Effector CD8-positive, alpha-beta T cell (primary cell): Measurements from ENCODE around the gene CLPTM1L.
"Not testable (repeated sequence)": the region's sequence is repeated elsewhere in the genome, so short reads cannot be mapped to it uniquely, and the experiment has no call there.

Experiments used
- DNase-seq: peaks from one replicate; lab custom pipeline; 2025; lab: John Stamatoyannopoulos, UW

CLPTM1L gene

GRCh38 chr5:1380910-1381309 lies 36.0 kb upstream of the CLPTM1L start:
- DNase-seq, result no peak

- DNase-seq, result peak; percentile 25
These were observed 35.3 kb upstream of the CLPTM1L start for GRCh38 chr5:1380011-1380817.

- DNase-seq, result no peak
These were observed 34.2 kb upstream of the CLPTM1L start for GRCh38 chr5:1378866-1379659.

- DNase-seq, result no peak
These were observed 33.2 kb upstream of the CLPTM1L start for GRCh38 chr5:1378096-1378495.

- DNase-seq, result no peak
These were observed 32.1 kb upstream of the CLPTM1L start for GRCh38 chr5:1376981-1377380.

DNA sequence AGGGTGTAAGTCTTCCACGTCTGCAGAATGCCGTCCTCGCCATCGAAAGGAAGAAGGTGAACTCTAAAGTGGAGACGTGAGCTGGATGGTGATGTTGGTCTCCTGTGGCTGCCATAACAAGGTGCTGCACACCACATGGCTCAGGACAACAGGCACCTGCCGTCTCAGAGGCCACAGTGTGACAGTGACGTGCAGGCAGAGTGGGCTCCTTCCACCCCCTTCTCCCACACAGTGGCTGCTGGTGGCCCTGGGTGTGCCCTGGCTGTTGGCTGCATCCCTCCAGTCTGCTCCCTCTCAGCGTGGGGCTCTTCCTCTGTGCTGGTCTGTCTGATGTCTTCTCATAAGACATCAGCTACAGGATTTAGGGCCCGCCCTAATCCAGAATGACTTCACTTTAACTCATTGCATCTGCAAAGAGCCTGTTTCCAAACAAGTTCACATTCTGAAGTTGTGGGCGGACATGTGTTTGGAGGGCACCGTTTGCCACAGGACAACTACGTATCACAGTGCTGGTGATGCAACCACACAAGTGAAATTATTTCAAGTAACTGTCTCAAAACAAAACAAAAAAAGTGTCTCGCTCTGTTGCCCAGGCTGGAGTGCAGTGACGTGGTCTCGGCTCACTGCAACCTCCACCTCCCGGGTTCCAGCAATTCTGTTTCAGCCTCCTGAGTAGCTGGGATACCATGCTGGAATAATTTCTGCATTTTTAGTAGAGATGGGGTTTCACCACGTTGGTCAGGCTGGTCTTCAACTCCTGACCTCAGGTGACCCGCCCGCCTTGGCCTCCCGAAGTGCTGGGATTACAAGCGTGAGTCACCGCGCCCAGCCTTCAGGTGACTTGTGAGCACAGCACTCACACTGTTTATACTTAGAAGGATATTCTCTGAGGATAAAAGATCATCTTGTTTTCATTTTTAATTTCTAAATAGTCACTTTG lies 31.2 kb upstream of the CLPTM1L start:
- DNase-seq, result no peak

DNA sequence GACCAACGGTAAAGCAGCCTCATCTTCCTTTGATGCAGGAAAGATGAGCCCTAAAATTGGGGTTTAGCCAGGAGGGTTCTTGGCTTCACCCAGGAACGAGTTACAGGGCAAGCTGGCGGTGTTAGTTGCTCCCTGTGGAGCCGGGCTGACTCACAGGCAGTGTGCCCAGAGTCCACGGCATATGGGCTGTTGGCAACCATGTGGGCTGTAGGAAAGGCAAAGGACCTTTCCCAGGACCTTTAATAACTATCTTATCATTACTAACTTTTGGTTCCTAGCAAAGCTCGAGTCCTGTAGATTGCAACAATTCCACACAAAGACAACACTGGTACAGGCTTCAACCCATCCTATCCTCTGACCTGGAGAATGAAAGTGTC lies 29.8 kb upstream of the CLPTM1L start:
- no peak for DNase-seq

DNA sequence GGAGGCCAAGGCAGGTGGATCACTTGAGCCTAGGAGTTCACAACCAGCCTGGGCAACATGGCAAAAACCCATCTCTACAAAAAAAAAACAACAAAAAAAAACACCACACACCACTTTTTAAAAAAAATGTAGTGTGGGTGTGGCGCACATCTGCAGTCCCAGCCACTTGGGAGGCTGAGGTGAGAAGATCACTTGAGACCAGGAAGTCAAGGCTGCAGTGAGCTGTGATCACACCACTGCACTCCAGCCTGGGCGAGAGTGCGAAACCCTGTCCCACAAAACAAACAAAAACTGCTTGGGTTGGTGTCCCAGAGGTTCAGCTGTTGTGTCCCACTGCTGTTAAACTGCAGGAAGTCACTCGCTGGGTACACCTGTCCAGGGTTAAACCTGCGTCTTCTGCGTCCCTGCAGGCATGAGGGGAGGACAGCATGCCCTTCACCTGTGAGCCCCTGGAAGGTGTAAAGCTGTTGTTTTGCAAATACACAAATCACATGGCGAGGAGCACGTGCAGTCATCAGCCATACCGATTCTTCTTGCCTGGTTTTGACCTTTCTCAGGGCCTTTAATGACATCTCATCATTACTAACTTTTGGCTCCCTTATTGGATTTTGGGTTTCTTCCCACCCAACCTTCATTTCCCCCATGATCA lies 29.3 kb upstream of the CLPTM1L start:
- DNase-seq, result no peak

DNA sequence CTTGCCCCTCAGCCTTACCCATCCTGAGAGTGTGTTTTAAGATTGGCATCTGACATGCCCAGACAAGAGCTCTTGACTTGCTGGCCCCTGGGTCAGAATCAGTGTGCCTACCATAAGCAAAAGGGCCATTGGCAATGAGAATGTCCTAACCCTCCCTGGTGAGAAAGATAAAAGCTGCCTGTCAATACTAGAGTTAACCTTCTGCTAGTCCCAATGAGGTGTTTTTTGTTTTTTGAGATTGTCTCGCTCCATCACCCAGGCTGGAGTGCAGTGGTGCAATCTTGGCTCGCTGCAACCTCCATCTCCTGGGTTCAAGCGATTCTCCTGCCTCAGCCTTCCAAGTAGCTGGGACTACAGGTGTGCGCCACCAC lies 27.1 kb upstream of the CLPTM1L start:
- DNase-seq, result not testable (repeated sequence)

GRCh38 chr5:1371218-1371971 lies 26.5 kb upstream of the CLPTM1L start:
- DNase-seq, result no peak

DNA sequence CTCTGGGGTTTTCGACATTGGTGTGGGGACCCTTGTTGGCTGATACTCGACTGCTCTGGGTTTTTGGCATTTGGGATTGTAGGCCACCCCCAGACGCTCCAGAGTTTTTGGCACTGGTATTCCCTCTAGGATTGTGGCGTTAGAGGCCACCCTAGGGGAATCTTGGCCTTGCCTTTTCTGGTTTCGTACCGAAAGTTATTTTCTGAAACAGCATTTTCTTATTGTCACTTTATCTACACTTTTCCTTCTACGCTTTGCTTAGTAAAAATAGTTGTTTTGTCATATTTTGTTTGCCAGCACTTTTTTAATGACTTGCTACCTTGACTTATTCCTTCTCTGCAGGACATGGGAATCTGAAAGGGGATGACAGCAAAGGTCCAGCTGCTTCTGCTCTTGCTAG lies 25.1 kb upstream of the CLPTM1L start:
- DNase-seq, result no peak

DNA sequence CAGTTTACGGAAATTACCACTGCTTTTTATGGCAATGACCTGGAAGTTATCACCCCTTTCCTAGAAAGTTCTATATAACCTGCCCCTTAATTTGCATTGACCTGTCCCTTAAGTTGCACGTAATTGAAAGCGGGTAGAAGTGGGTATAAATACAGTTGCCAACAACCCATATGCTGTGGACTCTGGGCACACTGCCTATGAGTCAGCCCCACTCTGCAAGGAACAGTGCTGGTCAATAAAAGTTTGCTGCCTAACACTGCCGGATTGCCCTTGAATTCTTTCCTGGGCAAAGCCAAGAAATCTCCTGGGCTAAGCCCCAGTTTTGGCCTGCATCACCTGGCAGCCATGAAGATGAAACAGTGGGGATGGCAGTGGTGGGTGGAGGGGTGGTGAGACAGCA lies 23.9 kb upstream of the CLPTM1L start:
- no peak for DNase-seq

DNA sequence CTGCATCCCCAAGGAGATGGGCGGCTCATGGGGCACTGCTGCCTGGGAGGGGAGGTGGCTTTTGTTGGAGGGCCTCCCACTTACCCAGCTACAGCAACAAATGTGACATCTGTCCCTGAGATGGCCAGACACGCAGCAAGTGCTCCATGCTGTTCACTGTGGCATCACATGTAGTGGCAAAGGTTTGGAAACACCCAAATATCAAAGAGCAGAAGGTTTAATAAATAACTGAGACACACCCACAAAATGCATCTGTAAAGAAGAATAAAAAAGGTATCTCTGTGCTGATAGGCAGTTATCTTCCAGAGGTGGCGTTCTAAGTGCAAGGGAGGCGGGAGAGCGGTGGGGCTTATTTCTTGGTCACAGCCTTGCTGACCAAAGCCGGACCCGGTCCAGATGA lies 23.3 kb upstream of the CLPTM1L start:
- DNase-seq, result no peak

DNA sequence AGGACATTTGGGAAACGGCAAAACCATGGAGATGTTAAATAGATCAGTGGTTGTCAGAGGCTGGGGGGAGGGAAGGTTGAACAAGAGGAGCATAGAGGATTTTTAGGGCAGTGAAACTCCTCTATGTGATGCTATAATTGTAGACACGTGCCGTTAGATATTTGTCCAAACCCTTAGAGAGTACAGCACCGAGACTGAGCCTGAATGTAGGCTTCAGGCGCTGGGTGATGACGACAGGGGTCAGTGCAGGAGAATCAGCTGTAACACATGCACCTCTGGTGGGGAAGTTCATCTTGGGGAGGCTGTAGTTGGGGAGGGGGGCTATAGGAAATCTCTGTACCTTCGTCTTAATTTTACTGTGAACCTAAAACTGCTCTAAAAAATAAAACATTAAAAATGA lies 22.2 kb upstream of the CLPTM1L start:
- no peak for DNase-seq

GRCh38 chr5:1366514-1366913 lies 21.6 kb upstream of the CLPTM1L start:
- DNase-seq, result no peak

GRCh38 chr5:1364211-1364610 lies 19.3 kb upstream of the CLPTM1L start:
- DNase-seq, result no peak

DNA sequence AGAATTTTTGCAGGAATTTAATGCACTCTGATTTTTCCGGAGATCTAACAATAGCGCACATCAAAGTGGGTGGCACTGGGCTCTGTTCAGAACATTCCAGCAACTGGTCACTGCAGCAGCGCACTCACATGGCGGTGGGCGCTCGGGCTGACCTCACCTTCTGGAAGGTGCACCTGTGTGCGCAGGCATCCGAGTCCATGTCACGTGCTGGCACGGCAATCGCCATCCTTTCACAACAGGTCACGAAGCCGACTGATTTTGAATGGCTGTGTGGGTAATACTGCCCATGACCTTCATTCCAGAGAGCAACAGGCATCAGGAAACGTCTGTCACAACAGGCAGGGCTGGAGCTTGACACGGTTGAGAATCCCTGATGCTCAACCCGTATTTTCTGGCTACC lies 18.7 kb upstream of the CLPTM1L start:
- DNase-seq, result no peak

GRCh38 chr5:1363160-1363559 lies 18.3 kb upstream of the CLPTM1L start:
- DNase-seq, result no peak

DNA sequence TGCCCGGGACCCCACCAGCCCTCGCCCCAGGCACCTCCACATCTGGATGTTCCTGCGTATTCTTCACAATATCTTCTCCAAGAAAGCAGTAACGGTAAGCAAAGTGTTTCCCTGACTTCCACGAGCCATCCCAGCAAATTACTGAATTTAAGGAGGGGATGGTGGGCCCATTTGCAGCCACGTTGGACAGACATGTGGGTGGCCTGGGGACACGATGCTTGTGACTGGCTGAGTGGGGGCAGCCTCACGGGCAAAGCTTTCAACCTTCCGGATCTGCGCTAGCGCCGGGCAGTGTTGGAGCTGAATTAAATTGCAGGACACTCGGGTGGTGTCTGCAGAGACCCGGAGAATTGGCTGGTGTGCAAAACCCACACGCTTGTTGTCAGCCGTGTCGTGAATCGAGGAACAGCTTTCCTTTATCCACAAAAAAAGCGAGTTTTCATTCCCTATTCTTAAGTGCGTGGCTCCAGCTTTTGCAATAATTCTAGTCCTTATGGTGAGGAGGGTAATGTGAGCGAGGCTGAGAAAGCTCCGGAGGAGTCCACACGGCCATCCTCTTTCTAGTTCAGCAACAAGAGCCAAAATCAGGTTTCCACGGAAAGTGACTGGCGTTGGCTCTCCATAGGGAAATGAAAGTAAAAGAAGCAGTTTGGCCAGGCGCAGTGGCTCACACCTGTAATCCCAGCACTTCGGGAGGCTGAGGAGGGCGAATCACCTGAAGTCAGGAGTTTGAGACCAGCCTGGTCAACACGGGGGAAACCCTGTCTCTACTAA lies 17.5 kb upstream of the CLPTM1L start:
- DNase-seq, result no peak

GRCh38 chr5:1360861-1361260 lies 16.0 kb upstream of the CLPTM1L start:
- DNase-seq, result no peak
